SK-N-SH (cell line): ENCODE results near the gene TBL1XR1. TPM values are rescaled to one million over a fixed set of nuclear protein-coding genes. Genes with fewer than 3 reads are reported as not detected.

Experiments used
- CTCF ChIA-PET: fragments of 300-600, 350-600 bp; formaldehyde crosslinking; extraction: SDS; loops from one replicate; lab custom pipeline; 2021; lab: Yijun Ruan, JAX
- POLR2A ChIA-PET: fragments of 350-600 bp; sonication (Branson Sonifier 250); formaldehyde crosslinking; extraction: SDS; loops from one replicate; lab custom pipeline; 2020; ENCODE audit warnings: antibody characterized with exemption, inconsistent platforms; lab: Yijun Ruan, JAX
- DNase-seq: peaks from one replicate; pipeline ENCODE4 v3.0.0; 2012
- H2AFZ ChIP-seq: fragments of 200-600 bp; sonication (generic); 2 replicates; pipeline ENCODE4 v1.8.1; 2016; ENCODE audit warnings: antibody characterized with exemption, mild to moderate bottlenecking, low read depth
- H3F3A ChIP-seq: fragments of 200-600 bp; sonication (generic); replicated peaks from 2 replicates; pipeline ENCODE3; 2016; ENCODE audit warnings: antibody characterized with exemption, mild to moderate bottlenecking; ENCODE audit not compliant: insufficient read depth
- H3K27ac ChIP-seq, 2 experiments: fragments of 200-500 bp in 1 of 2; fragments of 200-600 bp in 1 of 2; sonication (Bioruptor generic) in 1 of 2; sonication (generic), shearing (Covaris generic) in 1 of 2; 2 replicates each; pipeline versions ENCODE4 v1.5.1 to v1.6.1; 2014 to 2016; ENCODE audit warnings: low read depth in 2 of 2, inconsistent platforms in 1 of 2, low read length in 1 of 2, mild to moderate bottlenecking in 1 of 2, mixed read lengths in 1 of 2
- H3K27me3 ChIP-seq: fragments of 200-600 bp; sonication (generic), shearing (Covaris generic); 2 replicates; pipeline ENCODE4 v1.6.1; 2016; ENCODE audit warnings: mixed run types; ENCODE audit not compliant: insufficient read depth
- H3K36me3 ChIP-seq, 2 experiments: fragments of 200-500 bp in 1 of 2; fragments of 200-600 bp in 1 of 2; sonication (Bioruptor generic) in 1 of 2; sonication (generic) in 1 of 2; replicated peaks in 1 of 2; 2 replicates each; pipeline versions ENCODE3 to v1.5.1; 2014 to 2016; ENCODE audit warnings: low read length in 1 of 2, mild to moderate bottlenecking in 1 of 2; ENCODE audit not compliant: insufficient read depth in 2 of 2, control insufficient read depth in 1 of 2
- H3K4me1 ChIP-seq, 2 experiments: fragments of 200-500 bp in 1 of 2; fragments of 200-600 bp in 1 of 2; sonication (Bioruptor generic) in 1 of 2; sonication (generic), shearing (Covaris generic) in 1 of 2; 2 replicates each; pipeline versions ENCODE4 v1.5.1 to v1.6.1; 2014 to 2016; ENCODE audit warnings: low read depth in 1 of 2, low read length in 1 of 2, mixed run types in 1 of 2; ENCODE audit not compliant: insufficient read depth in 2 of 2, control insufficient read depth in 1 of 2
- H3K4me2 ChIP-seq: fragments of 200-600 bp; sonication (generic), shearing (Covaris generic); 2 replicates; pipeline ENCODE4 v1.6.1; 2017; ENCODE audit warnings: mixed run types
- H3K4me3 ChIP-seq, 2 experiments: fragments of 200-500 bp in 1 of 2; fragments of 200-600 bp in 1 of 2; sonication (Bioruptor generic) in 1 of 2; sonication (generic), shearing (Covaris generic) in 1 of 2; 2 replicates each; pipeline versions ENCODE4 v1.5.1 to v1.8.1; 2014 to 2016; ENCODE audit warnings: low read depth in 2 of 2, inconsistent platforms in 1 of 2, low read length in 1 of 2, mild to moderate bottlenecking in 1 of 2, mixed read lengths in 1 of 2, moderate library complexity in 1 of 2
- H3K79me2 ChIP-seq: fragments of 200-600 bp; sonication (generic); 2 replicates; pipeline ENCODE4 v1.8.1; 2017; ENCODE audit warnings: mild to moderate bottlenecking; ENCODE audit not compliant: insufficient read depth
- H3K9ac ChIP-seq: fragments of 200-600 bp; sonication (generic); 2 replicates; pipeline ENCODE4 v1.6.1; 2017; ENCODE audit warnings: mixed run types
- H3K9me2 ChIP-seq: fragments of 200-600 bp; sonication (generic); 2 replicates; pipeline ENCODE4 v1.6.1; 2017; ENCODE audit warnings: mixed run types
- H3K9me3 ChIP-seq: fragments of 200-600 bp; sonication (generic); 2 replicates; pipeline ENCODE4 v1.6.1; 2017; ENCODE audit warnings: mixed run types, mild to moderate bottlenecking, moderate library complexity
- H4K20me1 ChIP-seq: fragments of 200-600 bp; sonication (generic); 2 replicates; pipeline ENCODE4 v1.6.1; 2017; ENCODE audit warnings: mild to moderate bottlenecking, mixed run types; ENCODE audit not compliant: insufficient read depth
- CHD2 ChIP-seq: fragments of 150-350 bp; IDR thresholded peaks from 2 replicates; pipeline ENCODE4 v1.6.1; 2018; ENCODE audit warnings: low read length; ENCODE audit not compliant: partially characterized antibody
- CTCF ChIP-seq: fragments of 200-600 bp; sonication (generic); IDR thresholded peaks from 2 replicates; pipeline ENCODE4 v1.6.1; 2017; ENCODE audit warnings: antibody characterized with exemption, mild to moderate bottlenecking, moderate library complexity
- EZH2phosphoT487 ChIP-seq: fragments of 200-600 bp; sonication (generic); IDR thresholded peaks from 2 replicates; pipeline ENCODE4 v1.6.1; 2017; ENCODE audit warnings: low read depth, mixed run types, mild to moderate bottlenecking, antibody characterized with exemption, moderate library complexity, borderline replicate concordance
- FOXJ3 ChIP-seq: sonication (generic); formaldehyde crosslinking; IDR thresholded peaks from 2 replicates; pipeline ENCODE4 v1.5.1; 2020; ENCODE audit warnings: mild to moderate bottlenecking, missing genetic modification reagents
- FOXM1 ChIP-seq: IDR thresholded peaks from 2 replicates; pipeline ENCODE4 v1.4.0; 2012; ENCODE audit warnings: low read depth, mild to moderate bottlenecking
- MXI1 ChIP-seq: IDR thresholded peaks from 2 replicates; pipeline ENCODE4 v1.6.1; 2012; ENCODE audit warnings: mild to moderate bottlenecking, low read depth, low read length, improper control_type of control experiment
- RAD21 ChIP-seq: IDR thresholded peaks from 2 replicates; pipeline ENCODE4 v1.6.1; 2012; ENCODE audit warnings: mild to moderate bottlenecking, low read length
- RCOR1 ChIP-seq: fragments of 150-350 bp; IDR thresholded peaks from 2 replicates; pipeline ENCODE4 v1.6.1; 2017; ENCODE audit warnings: antibody characterized with exemption, low read length
- REST ChIP-seq: IDR thresholded peaks from 2 replicates; pipeline ENCODE4 v1.6.1; 2012; ENCODE audit warnings: mild to moderate bottlenecking, low read depth, low read length, moderate library complexity
- RXRA ChIP-seq: IDR thresholded peaks from 2 replicates; pipeline ENCODE4 v1.4.0; 2012; ENCODE audit warnings: low read depth, mild to moderate bottlenecking, borderline replicate concordance
- SIN3A ChIP-seq: IDR thresholded peaks from 2 replicates; pipeline ENCODE4 v1.6.1; 2012; ENCODE audit warnings: low read depth, mild to moderate bottlenecking, low read length, moderate library complexity, borderline replicate concordance
- SMC3 ChIP-seq: IDR thresholded peaks from 2 replicates; pipeline ENCODE4 v1.6.1; 2012; ENCODE audit warnings: low read depth, low read length, improper control_type of control experiment
- TEAD4 ChIP-seq: IDR thresholded peaks from 2 replicates; pipeline ENCODE4 v1.4.0; 2012; ENCODE audit warnings: mild to moderate bottlenecking, borderline replicate concordance; ENCODE audit not compliant: insufficient read depth
- WGBS: methylation state at CpG from one replicate; pipeline ENCODE4 v1.1.6; 2017; ENCODE audit warnings: low lambda C conversion rate; 5-methylcytosine and 5-hydroxymethylcytosine counted together
- polyA plus RNA-seq, 3 experiments: library from polyadenylated mRNA; depleted of rRNA; stranded (reverse); fragments of >200 nt; gene quantifications; 2 replicates each; pipeline ENCODE4 v1.2.3, GENCODE V29; 2012
- TF ChIP-seq, protein P1 (sequence below): IDR thresholded peaks from 2 replicates; pipeline ENCODE4 v1.4.0; 2012; ENCODE audit warnings: low read depth, borderline replicate concordance
- TF ChIP-seq, protein P2 (sequence below): IDR thresholded peaks from 2 replicates; pipeline ENCODE4 v1.4.0; 2012; ENCODE audit warnings: low read depth, borderline replicate concordance
- TF ChIP-seq, protein P3 (sequence below): fragments of 150-350 bp; IDR thresholded peaks from 2 replicates; pipeline ENCODE4 v1.6.1; 2017; ENCODE audit warnings: antibody characterized with exemption, low read length, low read depth, borderline replicate concordance

Gene TBL1XR1
- polyA plus RNA-seq, 1 of the 3 experiments (the other 2 are of a cell fraction): 20.9 TPM

- WGBS: 94% methylated on average over 3 of the region's 3 CpGs
- Histone ChIP-seq H2AFZ (no peak overlapping the region), H3F3A (no peaks in the 10 kb centered on the region), H3K27ac (no peak overlapping the region; a peak in 1 of 4 replicates), H3K9me3 (no peaks in the 10 kb centered on the region), H3K4me1 (peaks cover 3 to 12% of the 10 kb centered on the region in 2 experiments; a peak in 3 of 4 replicates), H3K27me3 (no peaks in the 10 kb centered on the region), H3K4me3 (no peak overlapping the region), H3K36me3 (peaks cover 0 to 4% of the 10 kb centered on the region in 2 experiments), H3K4me2 (no peak overlapping the region), H3K79me2 (peaks cover 99% of the 10 kb centered on the region), H3K9ac (no peak overlapping the region), H3K9me2 (no peaks in the 10 kb centered on the region), H4K20me1 (peaks cover 94% of the 10 kb centered on the region)
- TF ChIP-seq FOXM1 (no peak), REST (no peak)
- DNase-seq: no peak
- CTCF ChIA-PET: no interaction called here
- POLR2A ChIA-PET: no interaction called here
These were observed 90.7 kb downstream of the TBL1XR1 start for GRCh38 chr3:177106594-177106993.

DNA sequence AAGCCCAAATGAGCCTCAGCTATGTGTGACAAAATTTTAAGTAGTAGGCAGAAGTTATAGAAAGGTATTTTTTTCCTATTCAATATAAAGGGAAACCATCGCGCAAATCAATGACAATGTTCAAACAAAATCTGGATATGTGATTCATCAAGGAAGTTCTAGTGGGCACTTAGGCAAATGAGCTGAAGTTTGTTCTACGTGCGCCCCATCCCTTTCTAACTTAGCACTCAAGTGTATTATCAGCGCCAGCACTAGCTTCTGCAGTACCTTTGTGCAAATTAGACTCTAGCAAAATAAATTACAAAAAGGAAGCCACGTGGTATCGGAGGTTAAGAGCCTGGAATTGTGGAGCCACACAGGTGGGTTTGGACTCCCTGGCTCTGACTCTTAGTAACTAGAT, 91.1 kb downstream of the TBL1XR1 start:
- POLR2A ChIA-PET: no interaction called here

More for the DNA sequence above, 91.1 kb downstream of the TBL1XR1 start:
- no peaks in the 10 kb centered on the region for H3F3A ChIP-seq
- H3K9me3 ChIP-seq: no peaks in the 10 kb centered on the region
- peaks cover 3 to 12% of the 10 kb centered on the region in 2 experiments; a peak in 3 of 4 replicates for H3K4me1 ChIP-seq
- H3K27ac ChIP-seq: no peak overlapping the region; a peak in 1 of 4 replicates
- DNase-seq: no peak
- H3K9ac ChIP-seq: no peak overlapping the region
- TF ChIP-seq EZH2phosphoT487: no peak
- no peak for TF ChIP-seq CHD2
- no peak for TF ChIP-seq FOXM1
- TF ChIP-seq CTCF: no peak
- TF ChIP-seq, protein P1, sequence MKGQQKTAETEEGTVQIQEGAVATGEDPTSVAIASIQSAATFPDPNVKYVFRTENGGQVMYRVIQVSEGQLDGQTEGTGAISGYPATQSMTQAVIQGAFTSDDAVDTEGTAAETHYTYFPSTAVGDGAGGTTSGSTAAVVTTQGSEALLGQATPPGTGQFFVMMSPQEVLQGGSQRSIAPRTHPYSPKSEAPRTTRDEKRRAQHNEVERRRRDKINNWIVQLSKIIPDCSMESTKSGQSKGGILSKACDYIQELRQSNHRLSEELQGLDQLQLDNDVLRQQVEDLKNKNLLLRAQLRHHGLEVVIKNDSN: no peak
- TF ChIP-seq, protein P2, sequence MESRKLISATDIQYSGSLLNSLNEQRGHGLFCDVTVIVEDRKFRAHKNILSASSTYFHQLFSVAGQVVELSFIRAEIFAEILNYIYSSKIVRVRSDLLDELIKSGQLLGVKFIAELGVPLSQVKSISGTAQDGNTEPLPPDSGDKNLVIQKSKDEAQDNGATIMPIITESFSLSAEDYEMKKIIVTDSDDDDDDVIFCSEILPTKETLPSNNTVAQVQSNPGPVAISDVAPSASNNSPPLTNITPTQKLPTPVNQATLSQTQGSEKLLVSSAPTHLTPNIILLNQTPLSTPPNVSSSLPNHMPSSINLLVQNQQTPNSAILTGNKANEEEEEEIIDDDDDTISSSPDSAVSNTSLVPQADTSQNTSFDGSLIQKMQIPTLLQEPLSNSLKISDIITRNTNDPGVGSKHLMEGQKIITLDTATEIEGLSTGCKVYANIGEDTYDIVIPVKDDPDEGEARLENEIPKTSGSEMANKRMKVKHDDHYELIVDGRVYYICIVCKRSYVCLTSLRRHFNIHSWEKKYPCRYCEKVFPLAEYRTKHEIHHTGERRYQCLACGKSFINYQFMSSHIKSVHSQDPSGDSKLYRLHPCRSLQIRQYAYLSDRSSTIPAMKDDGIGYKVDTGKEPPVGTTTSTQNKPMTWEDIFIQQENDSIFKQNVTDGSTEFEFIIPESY: no peak
- TF ChIP-seq FOXJ3 (CRISPR knock-in tag): no peak
- TF ChIP-seq RXRA: no peak
- TF ChIP-seq, protein P3, sequence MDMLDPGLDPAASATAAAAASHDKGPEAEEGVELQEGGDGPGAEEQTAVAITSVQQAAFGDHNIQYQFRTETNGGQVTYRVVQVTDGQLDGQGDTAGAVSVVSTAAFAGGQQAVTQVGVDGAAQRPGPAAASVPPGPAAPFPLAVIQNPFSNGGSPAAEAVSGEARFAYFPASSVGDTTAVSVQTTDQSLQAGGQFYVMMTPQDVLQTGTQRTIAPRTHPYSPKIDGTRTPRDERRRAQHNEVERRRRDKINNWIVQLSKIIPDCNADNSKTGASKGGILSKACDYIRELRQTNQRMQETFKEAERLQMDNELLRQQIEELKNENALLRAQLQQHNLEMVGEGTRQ: no peak
- TF ChIP-seq TEAD4: no peak
- no peak for TF ChIP-seq MXI1
- no peak for TF ChIP-seq SMC3
- no peak for TF ChIP-seq RAD21
- TF ChIP-seq SIN3A: no peak
- TF ChIP-seq RCOR1: no peak
- CTCF ChIA-PET: no interaction called here
- H3K27me3 ChIP-seq: no peaks in the 10 kb centered on the region
- H4K20me1 ChIP-seq: peaks cover 94% of the 10 kb centered on the region
- H2AFZ ChIP-seq: no peak overlapping the region
- H3K4me3 ChIP-seq: no peak overlapping the region
- H3K9me2 ChIP-seq: no peaks in the 10 kb centered on the region
- H3K79me2 ChIP-seq: peaks cover 99% of the 10 kb centered on the region
- H3K36me3 ChIP-seq: peaks cover 0 to 4% of the 10 kb centered on the region in 2 experiments
- H3K4me2 ChIP-seq: no peak overlapping the region
- WGBS: 96% methylated on average over 7 of the region's 7 CpGs
